GM23338 (cell line): ENCODE measurements around the gene STK17A.

Source experiments
- CREB1 ChIP-seq: fragments of 250-450 bp; sonication (Bioruptor Pico); IDR thresholded peaks from 2 replicates; pipeline ENCODE4 v1.5.0; 2020; ENCODE audit warnings: low read depth, mild to moderate bottlenecking, moderate library complexity
- CTCF ChIP-seq, 2 experiments: fragments of 200-600 bp in 1 of 2; sonication (generic) in 1 of 2; conservative IDR thresholded peaks; 2 replicates each; pipeline versions ENCODE4 v1.5.1 to v1.6.1; 2016 to 2017; ENCODE audit warnings: antibody characterized with exemption in 2 of 2, low read depth in 2 of 2, mild to moderate bottlenecking in 2 of 2, moderate library complexity in 1 of 2
- EZH2 ChIP-seq: fragments of 200-600 bp; sonication (generic); IDR thresholded peaks from one replicate; pipeline ENCODE4 v1.8.0; 2017; ENCODE audit warnings: antibody characterized with exemption, mild to moderate bottlenecking, low read depth; ENCODE audit not compliant: unreplicated experiment
- EZH2phosphoT487 ChIP-seq: fragments of 200-600 bp; sonication (generic); IDR thresholded peaks from one replicate; pipeline ENCODE4 v1.8.1; 2018; ENCODE audit warnings: antibody characterized with exemption; ENCODE audit not compliant: unreplicated experiment
- POLR2AphosphoS5 ChIP-seq: IDR thresholded peaks from 2 replicates; pipeline ENCODE4 v1.6.1; 2016; ENCODE audit warnings: antibody characterized with exemption, low read depth
- TF ChIP-seq, protein P1 (sequence below): IDR thresholded peaks from one replicate; pipeline ENCODE4 v1.6.1; 2018; ENCODE audit warnings: antibody characterized with exemption; ENCODE audit not compliant: unreplicated experiment

- TF ChIP-seq CTCF (conservative IDR thresholded peaks at IDR 0.05; ENCODE audit: low read depth in 2 of 2), result no peak
- no peak for TF ChIP-seq EZH2
- no peak for TF ChIP-seq CREB1 (CRISPR knock-in tag)
- no peak for TF ChIP-seq EZH2phosphoT487
- TF ChIP-seq POLR2AphosphoS5, result no peak
- TF ChIP-seq, protein P1, sequence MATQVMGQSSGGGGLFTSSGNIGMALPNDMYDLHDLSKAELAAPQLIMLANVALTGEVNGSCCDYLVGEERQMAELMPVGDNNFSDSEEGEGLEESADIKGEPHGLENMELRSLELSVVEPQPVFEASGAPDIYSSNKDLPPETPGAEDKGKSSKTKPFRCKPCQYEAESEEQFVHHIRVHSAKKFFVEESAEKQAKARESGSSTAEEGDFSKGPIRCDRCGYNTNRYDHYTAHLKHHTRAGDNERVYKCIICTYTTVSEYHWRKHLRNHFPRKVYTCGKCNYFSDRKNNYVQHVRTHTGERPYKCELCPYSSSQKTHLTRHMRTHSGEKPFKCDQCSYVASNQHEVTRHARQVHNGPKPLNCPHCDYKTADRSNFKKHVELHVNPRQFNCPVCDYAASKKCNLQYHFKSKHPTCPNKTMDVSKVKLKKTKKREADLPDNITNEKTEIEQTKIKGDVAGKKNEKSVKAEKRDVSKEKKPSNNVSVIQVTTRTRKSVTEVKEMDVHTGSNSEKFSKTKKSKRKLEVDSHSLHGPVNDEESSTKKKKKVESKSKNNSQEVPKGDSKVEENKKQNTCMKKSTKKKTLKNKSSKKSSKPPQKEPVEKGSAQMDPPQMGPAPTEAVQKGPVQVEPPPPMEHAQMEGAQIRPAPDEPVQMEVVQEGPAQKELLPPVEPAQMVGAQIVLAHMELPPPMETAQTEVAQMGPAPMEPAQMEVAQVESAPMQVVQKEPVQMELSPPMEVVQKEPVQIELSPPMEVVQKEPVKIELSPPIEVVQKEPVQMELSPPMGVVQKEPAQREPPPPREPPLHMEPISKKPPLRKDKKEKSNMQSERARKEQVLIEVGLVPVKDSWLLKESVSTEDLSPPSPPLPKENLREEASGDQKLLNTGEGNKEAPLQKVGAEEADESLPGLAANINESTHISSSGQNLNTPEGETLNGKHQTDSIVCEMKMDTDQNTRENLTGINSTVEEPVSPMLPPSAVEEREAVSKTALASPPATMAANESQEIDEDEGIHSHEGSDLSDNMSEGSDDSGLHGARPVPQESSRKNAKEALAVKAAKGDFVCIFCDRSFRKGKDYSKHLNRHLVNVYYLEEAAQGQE, result no peak
These were observed 3.5 kb downstream of the STK17A start for GRCh38 chr7:43586251-43586900.
